ENCODE data around the gene USP32. TPM values are rescaled to one million over a fixed set of nuclear protein-coding genes. Genes with fewer than 3 reads are reported as not detected.
A peak's percentile ranks its signal among the peaks of the same experiment; 100 is the strongest.

Gene USP32
- total RNA-seq, 1 experiment from 2014 or later, result 62.9 TPM

- intact Hi-C loops (cut with micrococcal nuclease), result loop anchor here (2.0 to 10.0 kb wide), 4 partner anchors 37 to 162 kb away; no protein-coding TSS in a partner anchor
- BruUV-seq (replicated peaks), result no TSS peak
- H3K9me3 Mint-ChIP-seq (ENCODE audit: unreplicated experiment), result no peaks in the 10 kb centered on the region
- no peaks in the 10 kb centered on the region for H3K36me3 Mint-ChIP-seq (ENCODE audit: insufficient read depth, unreplicated experiment)
- no peak for DNase-seq (ENCODE audit: unreplicated experiment)
- H3K27me3 Mint-ChIP-seq (ENCODE audit: insufficient read depth, unreplicated experiment), result no peaks in the 10 kb centered on the region
- H3K27ac Mint-ChIP-seq (ENCODE audit: low read depth, unreplicated experiment), result no peak overlapping the region
- TF ChIP-seq, protein P1, sequence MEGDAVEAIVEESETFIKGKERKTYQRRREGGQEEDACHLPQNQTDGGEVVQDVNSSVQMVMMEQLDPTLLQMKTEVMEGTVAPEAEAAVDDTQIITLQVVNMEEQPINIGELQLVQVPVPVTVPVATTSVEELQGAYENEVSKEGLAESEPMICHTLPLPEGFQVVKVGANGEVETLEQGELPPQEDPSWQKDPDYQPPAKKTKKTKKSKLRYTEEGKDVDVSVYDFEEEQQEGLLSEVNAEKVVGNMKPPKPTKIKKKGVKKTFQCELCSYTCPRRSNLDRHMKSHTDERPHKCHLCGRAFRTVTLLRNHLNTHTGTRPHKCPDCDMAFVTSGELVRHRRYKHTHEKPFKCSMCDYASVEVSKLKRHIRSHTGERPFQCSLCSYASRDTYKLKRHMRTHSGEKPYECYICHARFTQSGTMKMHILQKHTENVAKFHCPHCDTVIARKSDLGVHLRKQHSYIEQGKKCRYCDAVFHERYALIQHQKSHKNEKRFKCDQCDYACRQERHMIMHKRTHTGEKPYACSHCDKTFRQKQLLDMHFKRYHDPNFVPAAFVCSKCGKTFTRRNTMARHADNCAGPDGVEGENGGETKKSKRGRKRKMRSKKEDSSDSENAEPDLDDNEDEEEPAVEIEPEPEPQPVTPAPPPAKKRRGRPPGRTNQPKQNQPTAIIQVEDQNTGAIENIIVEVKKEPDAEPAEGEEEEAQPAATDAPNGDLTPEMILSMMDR (IDR thresholded peaks at IDR 0.05; ENCODE audit: unreplicated experiment), result no peak
- CTCF ChIA-PET, result no interaction called here
- POLR2A ChIA-PET, result interaction anchor here (1.2 to 9.5 kb wide), 2 partner anchors 12 to 38 kb away, joined by 4 to 163 read pairs; no protein-coding TSS in a partner anchor
- H3K4me1 Mint-ChIP-seq (ENCODE audit: insufficient read depth, unreplicated experiment), result peaks cover 15% of the 10 kb centered on the region
- H3K4me3 Mint-ChIP-seq (ENCODE audit: unreplicated experiment), result no peak overlapping the region
Measured at GRCh38 chr17:60393840-60394723, 2.1 kb upstream of the USP32 start.

- ChIA-PET CTCF (interaction anchor here (0.6 to 1.2 kb wide), 5 partner anchors 8 to 311 kb away, joined by 3 to 4 read pairs (median 3); no protein-coding TSS in a partner anchor), POLR2A (interaction anchor here (0.6 to 11.5 kb wide), 16 partner anchors 10 to 686 kb away, joined by 3 to 163 read pairs (median 4); partner anchors contain the start of genes BCAS3, HEATR6, PPM1D and PTRH2)
- Mint-ChIP-seq H3K27ac (ENCODE audit: low read depth, unreplicated experiment) (peak overlapping the region; percentile 94), H3K27me3 (ENCODE audit: insufficient read depth, unreplicated experiment) (no peaks in the 10 kb centered on the region), H3K9me3 (ENCODE audit: unreplicated experiment) (no peaks in the 10 kb centered on the region), H3K4me1 (ENCODE audit: insufficient read depth, unreplicated experiment) (peaks cover 24% of the 10 kb centered on the region), H3K36me3 (ENCODE audit: insufficient read depth, unreplicated experiment) (no peaks in the 10 kb centered on the region), H3K4me3 (ENCODE audit: unreplicated experiment) (peak overlapping the region; percentile 88)
- TSS peak; percentile 91 for BruUV-seq (replicated peaks)
- intact Hi-C loops (cut with micrococcal nuclease), result loop anchor here (2.0 to 10.0 kb wide), 4 partner anchors 36 to 161 kb away; no protein-coding TSS in a partner anchor
- TF ChIP-seq, protein P1 (IDR thresholded peaks at IDR 0.05; ENCODE audit: unreplicated experiment), result no peak
- DNase-seq (ENCODE audit: unreplicated experiment), result peak; percentile 67
Measured at GRCh38 chr17:60392845-60393702, 1.1 kb upstream of the USP32 start.

- DNase-seq (ENCODE audit: unreplicated experiment), result no peak
- Mint-ChIP-seq H3K4me1 (ENCODE audit: insufficient read depth, unreplicated experiment) (peaks cover 28% of the 10 kb centered on the region), H3K27ac (ENCODE audit: low read depth, unreplicated experiment) (peak overlapping the region; percentile 94), H3K9me3 (ENCODE audit: unreplicated experiment) (no peaks in the 10 kb centered on the region), H3K4me3 (ENCODE audit: unreplicated experiment) (peak overlapping the region; percentile 88), H3K36me3 (ENCODE audit: insufficient read depth, unreplicated experiment) (no peaks in the 10 kb centered on the region), H3K27me3 (ENCODE audit: insufficient read depth, unreplicated experiment) (no peaks in the 10 kb centered on the region)
- no TSS peak for BruUV-seq (replicated peaks)
- TF ChIP-seq, protein P1 (IDR thresholded peaks at IDR 0.05; ENCODE audit: unreplicated experiment), result no peak
- ChIA-PET CTCF (interaction anchor here (0.6 to 1.2 kb wide), 7 partner anchors 8 to 264 kb away, joined by 3 to 7 read pairs (median 3); no protein-coding TSS in a partner anchor), POLR2A (interaction anchor here (0.5 to 11.5 kb wide), 28 partner anchors 9 to 684 kb away, joined by 3 to 163 read pairs (median 4); partner anchors contain the start of genes APPBP2, BCAS3, HEATR6 and PPM1D)
- intact Hi-C loops (cut with micrococcal nuclease), result loop anchor here (2.0 to 10.0 kb wide), 4 partner anchors 35 to 159 kb away; no protein-coding TSS in a partner anchor
Measured at GRCh38 chr17:60391471-60392041, 377 bp downstream of the USP32 start.
